MM.1S (cell line): ENCODE data around the gene EIF3L.

Experiments used
- DNase-seq: peaks from one replicate; pipeline ENCODE4 v3.0.0-alpha.2; 2015
- H2AFZ ChIP-seq: fragments of 300-600 bp; sonication (generic); 2 replicates; pipeline ENCODE4 v1.6.0; 2016; ENCODE audit warnings: antibody characterized with exemption, low read length
- H3F3A ChIP-seq: fragments of 300-600 bp; sonication (generic); 2 replicates; pipeline ENCODE4 v1.6.1; 2016; ENCODE audit warnings: mild to moderate bottlenecking, antibody characterized with exemption, low read length, moderate library complexity, mixed read lengths; ENCODE audit not compliant: insufficient read depth
- H3K27ac ChIP-seq: fragments of 300-600 bp; sonication (generic); 2 replicates; pipeline ENCODE4 v1.5.1; 2016; ENCODE audit warnings: mild to moderate bottlenecking, low read length
- H3K27me3 ChIP-seq: fragments of 300-600 bp; sonication (generic); replicated peaks from 2 replicates; pipeline ENCODE4 v1.6.0; 2016; ENCODE audit warnings: low read length; ENCODE audit not compliant: insufficient read depth
- H3K36me3 ChIP-seq: fragments of 300-600 bp; sonication (generic); replicated peaks from 2 replicates; pipeline ENCODE4 v1.6.1; 2016; ENCODE audit warnings: mild to moderate bottlenecking, low read length, mixed read lengths; ENCODE audit not compliant: insufficient read depth
- H3K4me1 ChIP-seq: fragments of 300-600 bp; sonication (generic); 2 replicates; pipeline ENCODE4 v1.6.1; 2016; ENCODE audit warnings: low read length, mixed read lengths
- H3K4me2 ChIP-seq: fragments of 300-600 bp; sonication (generic); 2 replicates; pipeline ENCODE4 v1.6.0; 2016; ENCODE audit warnings: low read depth, low read length
- H3K4me3 ChIP-seq: fragments of 300-600 bp; sonication (generic); 2 replicates; pipeline ENCODE4 v1.5.1; 2016; ENCODE audit warnings: low read length, mixed read lengths
- H3K79me2 ChIP-seq: fragments of 300-600 bp; sonication (generic); 2 replicates; pipeline ENCODE4 v1.6.1; 2016; ENCODE audit warnings: mixed run types, low read length, mixed read lengths
- H3K9ac ChIP-seq: fragments of 300-600 bp; sonication (generic); 2 replicates; pipeline ENCODE4 v1.6.1; 2016; ENCODE audit warnings: low read length, mixed read lengths
- H3K9me2 ChIP-seq: fragments of 300-600 bp; sonication (generic); replicated peaks from 2 replicates; pipeline ENCODE4 v1.6.1; 2016; ENCODE audit warnings: mild to moderate bottlenecking, low read length, mixed read lengths; ENCODE audit not compliant: insufficient read depth
- H3K9me3 ChIP-seq: fragments of 300-600 bp; sonication (generic); replicated peaks from 2 replicates; pipeline ENCODE4 v1.6.1; 2016; ENCODE audit warnings: mild to moderate bottlenecking, low read length, mixed read lengths; ENCODE audit not compliant: insufficient read depth
- H4K20me1 ChIP-seq: fragments of 300-600 bp; sonication (generic); 2 replicates; pipeline ENCODE4 v1.6.1; 2016; ENCODE audit warnings: mild to moderate bottlenecking, low read length, moderate library complexity, mixed read lengths; ENCODE audit not compliant: insufficient read depth
- CTCF ChIP-seq: fragments of 300-600 bp; sonication (generic); IDR thresholded peaks from 2 replicates; pipeline ENCODE4 v1.5.1; 2016; ENCODE audit warnings: antibody characterized with exemption, low read length, mixed read lengths
- EZH2 ChIP-seq: fragments of 300-600 bp; sonication (generic); optimal IDR thresholded peaks from 2 replicates; pipeline ENCODE3; 2017; ENCODE audit warnings: low read depth, mild to moderate bottlenecking, antibody characterized with exemption, low read length, mixed read lengths
- EZH2phosphoT487 ChIP-seq: fragments of 300-600 bp; sonication (generic); IDR thresholded peaks from 2 replicates; pipeline ENCODE4 v1.6.1; 2018; ENCODE audit warnings: antibody characterized with exemption, low read length

EIF3L gene

DNA sequence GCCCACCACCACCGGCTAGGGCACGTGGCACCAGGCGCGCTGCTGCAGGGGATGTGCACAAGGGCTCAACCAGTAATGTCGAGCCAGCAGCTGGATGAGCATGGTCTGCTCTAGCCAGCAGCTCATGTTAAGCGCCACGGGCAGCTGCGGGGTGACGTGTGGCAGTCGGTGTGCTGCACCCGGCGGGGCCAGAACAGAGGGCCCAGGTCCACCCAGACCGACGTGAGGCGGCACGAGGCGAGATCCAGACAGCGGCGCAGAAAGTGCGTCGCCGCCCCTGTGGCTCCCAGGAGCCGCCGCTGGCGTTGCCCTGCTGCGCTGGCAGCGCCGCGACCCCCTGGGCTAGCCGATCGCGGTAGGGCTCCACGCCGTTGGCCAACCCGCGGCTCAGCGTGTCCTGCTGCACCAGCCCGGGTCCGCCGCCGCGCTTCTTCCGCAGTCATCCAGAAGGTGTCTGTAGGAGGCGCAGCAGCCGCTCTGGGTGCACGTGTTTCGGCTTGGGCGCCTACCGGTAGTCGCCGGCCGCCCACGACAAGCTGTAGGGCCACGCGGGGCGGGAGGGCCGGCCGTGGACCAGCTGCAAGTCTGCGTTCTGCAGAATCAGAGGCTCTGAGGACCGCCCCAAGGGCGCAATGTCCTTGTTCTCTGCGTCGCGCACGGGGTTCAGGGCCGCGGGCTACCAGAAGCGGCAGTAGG is 30.7 kb upstream of the EIF3L start:
- H3K4me3 ChIP-seq: peak overlapping the region; percentile 41
- H3K27me3 ChIP-seq: peaks cover 25% of the 10 kb centered on the region
- TF ChIP-seq EZH2 (no peak), EZH2phosphoT487 (no peak), CTCF (peak; percentile 25)
- no peak overlapping the region for H3K9ac ChIP-seq
- H3K4me1 ChIP-seq: peaks cover 4% of the 10 kb centered on the region
- H3K27ac ChIP-seq: no peak overlapping the region
- no peaks in the 10 kb centered on the region for H3K9me2 ChIP-seq
- H3K79me2 ChIP-seq: no peaks in the 10 kb centered on the region
- peak overlapping the region; percentile 72 for H2AFZ ChIP-seq
- no peaks in the 10 kb centered on the region for H3K36me3 ChIP-seq
- H3K9me3 ChIP-seq: no peaks in the 10 kb centered on the region
- H3F3A ChIP-seq: no peaks in the 10 kb centered on the region
- DNase-seq: peak; percentile 37
- H4K20me1 ChIP-seq: no peaks in the 10 kb centered on the region
- H3K4me2 ChIP-seq: peak overlapping the region; percentile 90

- Histone ChIP-seq H3K27ac (no peak overlapping the region), H3K4me2 (peak overlapping the region; percentile 90; the same call in 1 of the 2 replicates), H2AFZ (peak overlapping the region; percentile 72; the same call in 1 of the 2 replicates), H3K9me3 (no peaks in the 10 kb centered on the region), H3K4me3 (no peak overlapping the region), H3K36me3 (no peaks in the 10 kb centered on the region), H3F3A (no peaks in the 10 kb centered on the region), H3K4me1 (peaks cover 4% of the 10 kb centered on the region), H3K27me3 (peaks cover 29% of the 10 kb centered on the region), H3K9ac (no peak overlapping the region), H4K20me1 (no peaks in the 10 kb centered on the region), H3K9me2 (no peaks in the 10 kb centered on the region), H3K79me2 (no peaks in the 10 kb centered on the region)
- TF ChIP-seq EZH2: no peak
- no peak for TF ChIP-seq EZH2phosphoT487
- no peak for TF ChIP-seq CTCF
- DNase-seq: no peak
Measured at GRCh38 chr22:37819105-37819433, 30.1 kb upstream of the EIF3L start.

DNA sequence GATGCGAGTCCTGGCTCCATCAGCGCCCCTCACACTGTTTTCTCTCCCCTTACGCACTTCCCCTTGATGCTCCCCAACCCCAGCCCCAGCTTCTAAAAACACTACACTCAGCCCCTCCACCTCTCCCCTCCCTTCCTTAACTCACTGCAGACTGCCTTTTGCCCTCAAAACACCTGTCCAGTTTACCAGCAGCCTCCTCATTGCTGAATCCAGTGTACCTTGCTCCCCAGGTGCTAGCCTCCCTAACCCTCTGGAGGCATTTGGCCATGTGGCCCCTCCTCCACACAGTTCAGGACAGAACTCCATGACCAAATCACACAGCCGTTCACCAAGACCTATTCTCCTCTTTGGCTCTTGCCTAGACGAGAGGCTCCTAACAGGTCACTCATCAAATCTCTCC is 28.9 kb upstream of the EIF3L start:
- no peak overlapping the region for H2AFZ ChIP-seq
- peaks cover 4% of the 10 kb centered on the region for H3K4me1 ChIP-seq
- H3K27me3 ChIP-seq: peaks cover 29% of the 10 kb centered on the region
- no peaks in the 10 kb centered on the region for H3K79me2 ChIP-seq
- no peak overlapping the region for H3K4me3 ChIP-seq
- no peak overlapping the region for H3K27ac ChIP-seq
- H3K36me3 ChIP-seq: no peaks in the 10 kb centered on the region
- H4K20me1 ChIP-seq: no peaks in the 10 kb centered on the region
- H3K9me3 ChIP-seq: no peaks in the 10 kb centered on the region
- no peak overlapping the region for H3K4me2 ChIP-seq
- no peak for DNase-seq
- H3K9ac ChIP-seq: no peak overlapping the region
- H3F3A ChIP-seq: no peaks in the 10 kb centered on the region
- H3K9me2 ChIP-seq: no peaks in the 10 kb centered on the region
- no peak for TF ChIP-seq CTCF
- no peak for TF ChIP-seq EZH2phosphoT487
- TF ChIP-seq EZH2: no peak
